HG03442 (cell line): ENCODE results near the gene CBLIF.
"Not testable (repeated sequence)": the region's sequence is repeated elsewhere in the genome, so short reads cannot be mapped to it uniquely, and the experiment has no call there.

Source experiments
- ATAC-seq: cut with Tn5 transposase; IDR thresholded peaks from one replicate; pipeline ENCODE4 v1.9.1; 2021; ENCODE audit warnings: mild to moderate bottlenecking, moderate library complexity; ENCODE audit not compliant: unreplicated experiment

Gene CBLIF

GRCh38 chr11:59800390-59801025 lies 44.8 kb downstream of the CBLIF start:
- no peak for ATAC-seq

- ATAC-seq: no peak
Measured at GRCh38 chr11:59794417-59794816, 50.9 kb downstream of the CBLIF start.

GRCh38 chr11:59792507-59792906 lies 52.8 kb downstream of the CBLIF start:
- no peak for ATAC-seq

GRCh38 chr11:59791639-59792038 lies 53.7 kb downstream of the CBLIF start:
- ATAC-seq: no peak

GRCh38 chr11:59787816-59788215 lies 57.5 kb downstream of the CBLIF start:
- ATAC-seq: no peak

GRCh38 chr11:59787255-59787588 lies 58.1 kb downstream of the CBLIF start:
- ATAC-seq: no peak

GRCh38 chr11:59785818-59786217 lies 59.5 kb downstream of the CBLIF start:
- ATAC-seq: no peak

- not testable (repeated sequence) for ATAC-seq
Measured at GRCh38 chr11:59784441-59784840, 60.9 kb downstream of the CBLIF start.

- ATAC-seq: no peak
Measured at GRCh38 chr11:59783632-59784090, 61.6 kb downstream of the CBLIF start.

- no peak for ATAC-seq
Measured at GRCh38 chr11:59782080-59782479, 63.2 kb downstream of the CBLIF start.

GRCh38 chr11:59779487-59779886 lies 65.8 kb downstream of the CBLIF start:
- ATAC-seq: no peak
